ENCODE results near the gene CDC42EP4. TPM values are rescaled to one million over a fixed set of nuclear protein-coding genes. Genes with fewer than 3 reads are reported as not detected.

The CDC42EP4 gene
- total RNA-seq, 6 donors from 2014 or later, result 28.3 to 65.7 (median 52.9) TPM

DNA sequence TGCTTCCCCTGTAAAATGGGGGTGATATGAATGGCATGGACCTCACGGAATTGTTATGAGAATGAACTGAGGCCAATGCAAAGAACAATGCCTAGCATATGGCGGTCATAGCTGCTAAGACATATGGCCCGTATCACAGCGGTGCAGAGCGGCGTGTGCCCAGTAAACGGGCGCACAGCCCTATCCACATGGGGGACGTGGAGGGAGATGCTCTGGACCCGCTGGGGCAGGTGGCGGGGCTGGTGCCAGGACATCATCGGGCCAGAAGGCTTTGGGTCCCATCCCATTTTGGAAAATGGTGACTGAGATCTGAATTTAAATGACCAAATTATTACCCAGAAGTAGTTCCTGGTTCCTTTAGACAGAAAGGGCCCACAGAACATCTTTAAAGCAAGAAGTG, 31.6 kb downstream of the CDC42EP4 start:
- TF ChIP-seq, protein P1, sequence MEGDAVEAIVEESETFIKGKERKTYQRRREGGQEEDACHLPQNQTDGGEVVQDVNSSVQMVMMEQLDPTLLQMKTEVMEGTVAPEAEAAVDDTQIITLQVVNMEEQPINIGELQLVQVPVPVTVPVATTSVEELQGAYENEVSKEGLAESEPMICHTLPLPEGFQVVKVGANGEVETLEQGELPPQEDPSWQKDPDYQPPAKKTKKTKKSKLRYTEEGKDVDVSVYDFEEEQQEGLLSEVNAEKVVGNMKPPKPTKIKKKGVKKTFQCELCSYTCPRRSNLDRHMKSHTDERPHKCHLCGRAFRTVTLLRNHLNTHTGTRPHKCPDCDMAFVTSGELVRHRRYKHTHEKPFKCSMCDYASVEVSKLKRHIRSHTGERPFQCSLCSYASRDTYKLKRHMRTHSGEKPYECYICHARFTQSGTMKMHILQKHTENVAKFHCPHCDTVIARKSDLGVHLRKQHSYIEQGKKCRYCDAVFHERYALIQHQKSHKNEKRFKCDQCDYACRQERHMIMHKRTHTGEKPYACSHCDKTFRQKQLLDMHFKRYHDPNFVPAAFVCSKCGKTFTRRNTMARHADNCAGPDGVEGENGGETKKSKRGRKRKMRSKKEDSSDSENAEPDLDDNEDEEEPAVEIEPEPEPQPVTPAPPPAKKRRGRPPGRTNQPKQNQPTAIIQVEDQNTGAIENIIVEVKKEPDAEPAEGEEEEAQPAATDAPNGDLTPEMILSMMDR (IDR thresholded peaks at IDR 0.05), result no peak
- TF ChIP-seq POLR2AphosphoS5 (IDR thresholded peaks at IDR 0.05) (no peak), EP300 (IDR thresholded peaks at IDR 0.05) (no peak), POLR2A (IDR thresholded peaks at IDR 0.05) (no peak)
- ATAC-seq (ENCODE audit: low FRiP score in 2 of 2) (no peak), DNase-seq (no peak)
- Histone ChIP-seq H3K27ac (no peak overlapping the region), H3K9me3 (no peaks in the 10 kb centered on the region), H3K4me1 (peaks cover 13 to 17% (median 16%) of the 10 kb centered on the region in 4 donors), H3K36me3 (peaks cover 6 to 43% (median 11%) of the 10 kb centered on the region in 4 donors), H3K27me3 (no peaks in the 10 kb centered on the region), H3K4me3 (no peak overlapping the region)
- WGBS, 2 donors, result 95 to 96% methylated on average over 12 of the region's 12 CpGs

- Histone ChIP-seq H3K4me1 (peaks cover 13 to 17% (median 15%) of the 10 kb centered on the region in 4 donors), H3K4me3 (no peak overlapping the region), H3K27ac (peak overlapping the region in 3 of 4 donors; percentile 15 to 65 (median 32)), H3K9me3 (no peaks in the 10 kb centered on the region), H3K27me3 (no peaks in the 10 kb centered on the region), H3K36me3 (peaks cover 1 to 38% (median 6%) of the 10 kb centered on the region in 4 donors)
- TF ChIP-seq POLR2A (IDR thresholded peaks at IDR 0.05) (no peak), EP300 (IDR thresholded peaks at IDR 0.05) (no peak), POLR2AphosphoS5 (IDR thresholded peaks at IDR 0.05) (no peak)
- TF ChIP-seq, protein P1 (IDR thresholded peaks at IDR 0.05), result no peak
- WGBS, 2 donors, result 86 to 90% methylated on average over 4 to 7 of the region's 7 CpGs
- ATAC-seq (ENCODE audit: low FRiP score in 2 of 2) (peak in 1 of 2 donors; percentile 9), DNase-seq (no peak)
Observed at GRCh38 chr17:73279704-73280103, 32.1 kb downstream of the CDC42EP4 start.

GRCh38 chr17:73278465-73279453, 33.0 kb downstream of the CDC42EP4 start:
- H3K36me3 ChIP-seq, result peaks cover 0 to 28% (median 2%) of the 10 kb centered on the region in 4 donors
- H3K27ac ChIP-seq, result peak overlapping the region in 3 of 4 donors; percentile 15 to 68 (median 65)
- peak in 1 of 2 donors; percentile 28 for ATAC-seq (ENCODE audit: low FRiP score in 2 of 2)
- no peak overlapping the region for H3K4me3 ChIP-seq
- no peaks in the 10 kb centered on the region for H3K9me3 ChIP-seq
- DNase-seq, result no peak
- H3K4me1 ChIP-seq, result peaks cover 13 to 17% (median 15%) of the 10 kb centered on the region in 4 donors
- H3K27me3 ChIP-seq, result no peaks in the 10 kb centered on the region
- 55 to 56% methylated on average over 14 of the region's 14 CpGs for WGBS, 2 donors
- TF ChIP-seq, protein P1 (IDR thresholded peaks at IDR 0.05), result no peak
- no peak for TF ChIP-seq POLR2AphosphoS5 (IDR thresholded peaks at IDR 0.05)
- TF ChIP-seq POLR2A (IDR thresholded peaks at IDR 0.05), result no peak
- TF ChIP-seq EP300 (IDR thresholded peaks at IDR 0.05), result no peak

DNA sequence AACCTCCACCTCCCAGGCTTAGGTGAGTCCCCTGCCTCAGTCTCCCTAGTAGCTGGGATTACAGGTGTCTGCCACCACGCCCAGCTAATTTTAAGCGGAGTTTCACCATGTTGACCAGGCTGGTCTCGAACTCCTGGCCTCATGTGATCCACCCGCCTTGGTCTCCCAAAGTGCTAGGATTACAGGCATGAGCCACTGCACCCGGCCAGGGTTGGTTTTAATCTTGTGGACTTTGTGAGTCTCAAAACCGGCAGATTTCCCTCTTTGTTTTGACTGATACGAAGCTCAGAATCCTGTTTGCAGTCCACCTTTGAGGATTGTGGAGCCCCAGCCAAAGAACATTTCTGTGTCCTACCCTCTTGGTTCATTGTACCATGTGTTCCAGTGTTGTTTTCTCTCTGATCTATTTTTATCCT, 33.7 kb downstream of the CDC42EP4 start:
- H3K4me1 ChIP-seq, result peaks cover 13 to 17% (median 15%) of the 10 kb centered on the region in 4 donors
- H3K27me3 ChIP-seq, result no peaks in the 10 kb centered on the region
- no peak overlapping the region for H3K4me3 ChIP-seq
- no peaks in the 10 kb centered on the region for H3K9me3 ChIP-seq
- 65 to 69% methylated on average over 7 of the region's 7 CpGs for WGBS, 2 donors
- peaks cover 0 to 21% (median 0%) of the 10 kb centered on the region in 4 donors for H3K36me3 ChIP-seq
- H3K27ac ChIP-seq, result peak overlapping the region in 3 of 4 donors; percentile 15 to 65 (median 16)
- ATAC-seq (ENCODE audit: low FRiP score in 2 of 2), result no peak
- no peak for TF ChIP-seq POLR2A (IDR thresholded peaks at IDR 0.05)
- TF ChIP-seq EP300 (IDR thresholded peaks at IDR 0.05), result no peak
- no peak for TF ChIP-seq POLR2AphosphoS5 (IDR thresholded peaks at IDR 0.05)
- TF ChIP-seq, protein P1 (IDR thresholded peaks at IDR 0.05), result no peak
- no peak for DNase-seq

All from upper lobe of left lung (tissue), 6 donors.